Embryonic facial prominence (tissue), 1 donor: ENCODE results near the gene PTPN4.
"Not testable (repeated sequence)": the region's sequence is repeated elsewhere in the genome, so short reads cannot be mapped to it uniquely, and the experiment has no call there.

Experiments used
- DNase-seq: peaks from one replicate; pipeline ENCODE4 v3.0.0-alpha.2; 2016; ENCODE audit errors: extremely low spot score

PTPN4 gene

GRCh38 chr2:119941388-119941787, 181.7 kb downstream of the PTPN4 start:
- DNase-seq, result no peak

- DNase-seq, result no peak
These were observed 182.3 kb downstream of the PTPN4 start for GRCh38 chr2:119941981-119942513.

GRCh38 chr2:119943058-119943457, 183.3 kb downstream of the PTPN4 start:
- no peak for DNase-seq

GRCh38 chr2:119947535-119947934, 187.8 kb downstream of the PTPN4 start:
- no peak for DNase-seq

GRCh38 chr2:119950966-119951365, 191.2 kb downstream of the PTPN4 start:
- no peak for DNase-seq

- DNase-seq, result no peak
These were observed 199.0 kb downstream of the PTPN4 start for GRCh38 chr2:119958670-119959268.

GRCh38 chr2:119960821-119961220, 201.1 kb downstream of the PTPN4 start:
- no peak for DNase-seq

- DNase-seq, result no peak
These were observed 222.2 kb downstream of the PTPN4 start for GRCh38 chr2:119981896-119982295.

GRCh38 chr2:119982506-119982905, 222.8 kb downstream of the PTPN4 start:
- no peak for DNase-seq

GRCh38 chr2:119983108-119983507, 223.4 kb downstream of the PTPN4 start:
- no peak for DNase-seq

- no peak for DNase-seq
These were observed 236.4 kb downstream of the PTPN4 start for GRCh38 chr2:119996148-119996547.

- DNase-seq, result not testable (repeated sequence)
These were observed 237.5 kb downstream of the PTPN4 start for GRCh38 chr2:119996896-119997891.

- no peak for DNase-seq
These were observed 241.7 kb downstream of the PTPN4 start for GRCh38 chr2:120001471-120001870.

- DNase-seq, result no peak
These were observed 244.5 kb downstream of the PTPN4 start for GRCh38 chr2:120004254-120004653.

- no peak for DNase-seq
These were observed 246.3 kb downstream of the PTPN4 start for GRCh38 chr2:120005834-120006521.

- DNase-seq, result no peak
These were observed 248.1 kb downstream of the PTPN4 start for GRCh38 chr2:120007851-120008250.

- no peak for DNase-seq
These were observed 252.6 kb downstream of the PTPN4 start for GRCh38 chr2:120012363-120012762.

- DNase-seq, result peak; percentile 85
These were observed 253.3 kb downstream of the PTPN4 start, which contains the start of gene EPB41L5 for GRCh38 chr2:120012771-120013596. Gene EPB41L5 (plus strand): TSS chr2:120013077. CDS start chr2:120019085, 6,008 bp downstream.

GRCh38 chr2:120013597-120014223, 254.0 kb downstream of the PTPN4 start:
- no peak for DNase-seq

GRCh38 chr2:120014226-120014980, 254.7 kb downstream of the PTPN4 start:
- DNase-seq, result no peak
